NCI-H2227 (cell line): ENCODE data around the gene ARMC8.

ENCODE experiments used
- DNase-seq: peaks from one replicate; lab custom pipeline; 2025; ENCODE audit not compliant: unreplicated experiment; lab: John Stamatoyannopoulos, UW

ARMC8 gene

DNA sequence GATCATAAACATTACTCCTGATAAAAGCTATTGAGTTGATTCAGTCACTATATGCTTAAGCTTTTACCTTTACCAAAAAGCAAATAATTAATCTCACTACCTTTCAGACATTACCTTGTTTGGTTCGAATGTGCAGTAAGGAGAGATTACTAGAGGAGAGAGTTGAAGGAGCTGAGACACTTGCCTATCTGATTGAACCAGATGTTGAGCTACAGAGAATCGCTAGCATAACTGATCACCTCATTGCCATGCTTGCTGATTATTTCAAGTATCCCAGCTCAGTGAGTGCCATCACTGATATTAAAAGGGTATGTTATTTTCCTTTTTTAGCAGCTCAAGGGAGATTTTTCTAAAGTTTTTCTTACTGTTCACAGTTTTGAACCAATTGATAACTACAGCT, 54.6 kb downstream of the ARMC8 start:
- no peak for DNase-seq

DNA sequence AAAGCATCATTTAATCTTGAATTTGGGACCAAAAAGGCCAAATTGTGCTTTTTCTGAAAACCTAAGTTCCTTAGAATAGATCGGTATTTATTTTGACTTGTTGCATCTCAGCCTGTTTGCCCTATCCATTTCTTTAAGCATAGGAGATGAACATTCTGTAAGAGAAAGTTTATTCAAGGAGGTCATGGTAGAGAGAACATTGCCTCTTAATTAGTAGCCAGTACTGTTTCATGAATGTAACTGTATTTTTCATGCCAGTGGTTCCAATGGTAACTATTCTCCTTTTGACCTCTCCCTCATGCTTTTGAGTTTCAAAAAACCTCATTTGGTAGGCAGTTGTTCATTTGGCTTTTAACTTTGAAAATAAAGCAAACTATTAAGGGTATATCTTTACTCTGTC, 55.4 kb downstream of the ARMC8 start:
- DNase-seq, result no peak

GRCh38 chr3:138245026-138245425, 57.9 kb downstream of the ARMC8 start:
- no peak for DNase-seq

GRCh38 chr3:138249636-138250035, 62.5 kb downstream of the ARMC8 start:
- no peak for DNase-seq

- no peak for DNase-seq
These were observed 66.5 kb downstream of the ARMC8 start for GRCh38 chr3:138253609-138254008.

DNA sequence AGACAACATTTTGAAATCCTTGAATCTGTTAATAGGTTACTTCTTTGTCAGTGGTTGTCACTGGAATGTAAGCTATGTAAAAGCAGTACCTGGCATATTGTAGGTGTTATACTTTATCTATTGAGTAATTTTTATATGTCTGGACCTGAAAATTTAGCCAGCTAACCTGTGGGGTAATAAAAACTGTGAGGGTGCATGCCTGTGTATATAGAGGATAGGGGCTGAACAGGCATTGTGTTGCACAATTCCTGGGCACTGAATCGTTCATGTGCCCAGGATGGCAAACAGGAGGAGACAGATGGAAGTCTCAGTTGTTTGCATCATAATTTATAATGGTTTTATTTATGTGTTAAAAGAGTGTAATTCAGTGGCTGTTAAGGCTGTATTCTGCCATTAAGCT, 67.1 kb downstream of the ARMC8 start:
- DNase-seq, result no peak

- no peak for DNase-seq
These were observed 68.9 kb downstream of the ARMC8 start for GRCh38 chr3:138256022-138256421.

DNA sequence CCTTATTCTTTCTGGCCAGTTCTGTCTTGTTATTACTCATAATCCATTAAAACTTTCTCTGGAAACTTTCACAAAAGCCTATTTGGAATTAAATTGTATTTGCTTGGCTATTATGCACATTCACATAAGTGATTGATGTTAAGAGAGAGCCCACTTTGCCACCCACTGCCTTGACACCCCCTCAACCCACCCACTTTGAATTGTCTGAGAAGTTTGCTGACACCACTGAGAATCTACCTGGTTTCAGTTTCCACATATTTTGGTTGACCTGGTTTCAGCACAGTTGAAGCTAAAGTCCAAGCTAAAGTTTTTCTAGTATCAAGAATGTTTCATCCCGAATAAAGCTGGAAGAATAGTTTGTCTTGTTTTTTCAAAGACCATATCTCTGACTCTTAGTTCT, 70.9 kb downstream of the ARMC8 start:
- no peak for DNase-seq

- no peak for DNase-seq
These were observed 72.0 kb downstream of the ARMC8 start for GRCh38 chr3:138259126-138259525.

GRCh38 chr3:138260611-138261010, 73.5 kb downstream of the ARMC8 start:
- no peak for DNase-seq

GRCh38 chr3:138263104-138263503, 76.0 kb downstream of the ARMC8 start:
- DNase-seq, result no peak

DNA sequence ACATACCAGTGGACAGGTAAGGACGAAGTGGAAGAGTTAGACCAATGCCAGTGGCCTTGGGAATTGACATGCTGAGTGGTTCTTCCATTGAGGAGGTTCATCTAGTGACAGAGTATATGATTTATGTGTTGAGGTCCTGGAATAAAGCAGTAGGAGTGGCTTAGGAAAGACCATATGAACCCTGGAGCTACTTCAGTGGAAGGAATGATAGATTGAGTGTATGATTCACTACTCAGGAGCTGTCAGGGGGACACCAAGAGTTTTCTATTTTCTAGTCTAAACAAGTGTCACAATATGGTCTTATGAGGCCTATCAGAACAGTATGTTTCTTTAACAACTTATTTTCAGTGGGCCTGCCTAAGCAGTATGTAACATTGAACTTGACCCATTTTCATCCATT, 78.6 kb downstream of the ARMC8 start:
- DNase-seq, result no peak

DNA sequence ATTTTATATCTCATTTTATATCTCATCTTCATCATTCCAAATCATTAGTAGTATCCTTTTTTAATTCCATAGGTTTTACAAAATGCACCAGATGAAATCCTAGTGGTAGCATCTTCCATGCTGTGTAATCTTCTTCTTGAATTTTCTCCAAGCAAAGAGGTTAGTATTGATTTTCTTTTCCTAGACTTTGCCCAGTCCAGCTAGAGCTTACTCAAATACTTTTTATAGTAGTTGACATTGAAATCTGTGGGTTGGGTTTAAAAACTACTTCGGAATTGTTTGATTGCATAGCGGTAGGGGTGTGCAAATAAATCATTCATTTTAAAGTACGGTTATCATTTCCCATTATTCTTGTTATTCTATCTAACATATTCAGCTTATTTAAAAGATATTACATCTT, 80.0 kb downstream of the ARMC8 start:
- no peak for DNase-seq

GRCh38 chr3:138270245-138270644, 83.1 kb downstream of the ARMC8 start:
- DNase-seq, result no peak

GRCh38 chr3:138271189-138271794, 84.2 kb downstream of the ARMC8 start:
- no peak for DNase-seq

DNA sequence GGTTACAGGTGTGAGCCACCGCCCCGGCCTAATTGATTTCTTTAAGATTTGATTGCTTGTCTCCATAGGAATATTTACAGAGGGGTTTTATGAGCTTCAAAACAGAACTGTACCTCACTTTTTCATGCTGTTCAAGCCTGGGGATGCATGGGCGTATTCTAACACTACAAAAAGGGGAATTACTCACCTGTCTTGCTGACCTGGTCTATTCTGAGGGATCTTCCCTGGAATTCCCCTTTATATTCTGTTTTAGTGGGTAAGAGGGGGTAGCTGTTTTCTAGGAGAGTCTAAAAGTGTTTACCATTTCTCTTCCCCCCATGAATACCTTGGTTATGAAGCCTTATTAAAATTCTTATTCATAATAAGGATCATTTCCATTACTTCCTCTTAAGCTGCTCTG, 94.5 kb downstream of the ARMC8 start:
- DNase-seq, result no peak

DNA sequence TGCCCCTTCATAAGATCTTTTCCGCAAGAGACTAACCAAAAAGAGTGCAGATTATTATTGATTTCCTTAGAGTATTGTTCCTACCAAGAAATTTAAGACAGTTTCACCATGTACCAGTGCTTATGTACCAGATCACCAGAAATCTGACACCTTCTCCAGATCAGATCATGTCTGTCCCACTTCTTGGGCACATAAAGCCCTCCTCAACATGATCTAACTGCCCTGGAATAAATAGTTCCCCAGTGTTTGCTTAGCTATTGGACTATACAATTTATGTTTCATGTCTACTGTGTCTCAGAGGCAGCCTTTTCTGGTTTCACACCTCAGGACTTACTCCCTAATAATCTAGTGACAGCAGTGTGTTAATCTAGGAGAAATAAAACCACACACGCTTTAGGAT, 95.7 kb downstream of the ARMC8 start:
- no peak for DNase-seq

- no peak for DNase-seq
These were observed 97.0 kb downstream of the ARMC8 start for GRCh38 chr3:138284079-138284478.

DNA sequence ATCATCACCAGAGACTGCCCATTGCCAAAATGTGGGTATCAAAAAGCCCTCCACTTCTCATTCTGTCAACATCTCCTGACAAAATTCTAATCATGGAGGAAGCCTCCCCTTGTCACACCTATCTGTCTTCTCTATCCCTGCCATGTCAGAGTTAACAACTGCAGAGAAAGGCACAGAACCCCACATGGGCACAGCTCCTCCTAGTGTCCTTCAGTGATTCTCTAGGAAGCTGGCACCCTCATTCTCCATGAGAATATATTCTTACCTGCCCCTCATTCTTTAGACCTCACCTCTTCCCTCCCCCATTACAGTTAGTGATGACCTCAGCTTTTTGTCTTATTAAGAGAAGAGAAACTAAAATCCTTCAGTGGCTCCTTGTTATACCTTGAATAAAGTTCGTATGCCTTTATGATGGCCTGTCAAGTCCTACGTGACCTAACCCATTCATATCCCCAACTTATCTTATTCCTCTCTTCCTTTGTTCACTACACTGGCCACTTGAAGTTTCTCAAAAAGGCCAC, 97.9 kb downstream of the ARMC8 start:
- DNase-seq, result no peak

GRCh38 chr3:138289260-138289659, 102.2 kb downstream of the ARMC8 start:
- no peak for DNase-seq

DNA sequence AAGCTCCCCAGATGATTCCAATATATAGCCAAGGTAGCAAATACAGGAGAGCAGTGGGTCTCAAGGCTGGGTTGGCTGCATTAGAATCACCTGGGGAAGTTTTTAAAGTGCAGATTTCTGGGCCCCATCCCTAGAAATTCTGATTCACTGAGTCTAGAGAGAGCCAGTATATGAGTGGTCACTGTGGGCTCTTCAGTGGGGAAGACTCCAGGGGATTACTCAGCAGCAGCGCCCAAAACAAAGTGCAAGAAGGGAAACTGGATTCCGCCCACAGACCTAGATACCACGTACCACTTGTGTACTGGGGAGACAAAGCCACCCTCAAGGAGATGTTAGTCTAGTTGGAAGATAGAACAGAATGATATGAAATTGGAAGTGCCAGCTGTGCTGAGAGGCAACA, 102.6 kb downstream of the ARMC8 start:
- DNase-seq, result no peak

- DNase-seq, result no peak
These were observed 109.5 kb downstream of the ARMC8 start for GRCh38 chr3:138296639-138297038.

DNA sequence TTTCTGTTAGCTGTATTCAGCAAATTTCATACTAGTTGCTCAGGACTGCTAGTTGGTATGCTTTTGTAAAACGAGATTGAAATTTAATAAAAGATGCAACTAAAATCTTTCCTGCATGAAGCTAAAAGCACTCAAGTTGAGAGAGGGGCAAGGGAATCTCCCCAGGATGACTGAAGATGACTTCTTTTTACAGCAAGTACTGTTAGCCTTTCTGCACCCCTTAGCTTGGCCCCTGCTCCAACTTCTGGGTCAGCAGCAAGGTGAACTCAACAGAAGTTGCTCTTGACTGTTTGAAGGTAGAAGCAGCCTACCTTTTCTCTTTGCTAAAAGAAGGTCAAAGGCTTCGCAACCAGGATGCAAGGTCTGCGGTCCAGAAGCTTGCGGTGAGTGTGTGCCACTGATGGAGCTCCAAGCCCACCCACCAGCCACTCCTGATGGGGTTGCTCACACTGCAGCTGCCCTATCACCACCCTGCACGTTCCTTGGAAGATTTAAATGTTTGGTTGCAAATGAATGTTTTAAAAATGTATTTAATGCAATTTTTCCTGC, 110.0 kb downstream of the ARMC8 start:
- no peak for DNase-seq
